K562 (cell line): Measurements from ENCODE around the gene CALY. TPM values are rescaled to one million over a fixed set of nuclear protein-coding genes. Genes with fewer than 3 reads are reported as not detected.

ENCODE experiments used
- ATAC-seq: fragments of 200-7000 bp; cut with Tn5 transposase; 3 replicates; pipeline ENCODE4 v1.9.1; 2020; ENCODE audit warnings: moderate library complexity
- BruUV-seq: library from RNA; stranded (reverse); fragments of 400-500 nt; replicated peaks from 2 replicates; lab custom pipeline; 2021; lab: Mats Ljungman, UMichigan
- CTCF ChIA-PET: fragments of 300-600 bp; formaldehyde crosslinking; extraction: SDS; loops from one replicate; lab custom pipeline; 2021; ENCODE audit warnings: low intra/inter-chr PET ratio; lab: Yijun Ruan, JAX
- POLR2A ChIA-PET: fragments of 300-600, 350-650 bp; sonication (Branson Sonifier 250); formaldehyde crosslinking; extraction: SDS; loops from one replicate; lab custom pipeline; 2021; ENCODE audit warnings: antibody characterized with exemption, inconsistent platforms; lab: Yijun Ruan, JAX
- DNase-seq, 4 experiments: peaks; one replicate each; pipeline versions ENCODE4 v3.0.0 to v3.0.0-alpha.2; 2011 to 2018; ENCODE audit warnings: low spot score in 3 of 4, mixed read lengths in 3 of 4; ENCODE audit errors: extremely low read depth in 1 of 4
- FAIRE-seq: peaks from 2 replicates; lab custom pipeline; 2011; peaks lifted over from hg19 to GRCh38; lab: Jason Lieb, UNC
- H2AFZ ChIP-seq: 2 replicates; pipeline ENCODE4 v1.6.0; 2011; ENCODE audit warnings: low read depth, low read length, control low read depth, inconsistent platforms
- H3K27ac ChIP-seq: fragments of 200-600 bp; 3 replicates; pipeline ENCODE4 v1.8.0; 2011; ENCODE audit warnings: low read depth, mild to moderate bottlenecking, control low read depth, inconsistent platforms, low read length, moderate library complexity, mixed read lengths; ENCODE audit errors: extremely low read depth
- H3K27me3 ChIP-seq, 2 experiments: fragments of 300-600 bp in 1 of 2; 2 replicates in 1 of 2; 3 replicates in 1 of 2; pipeline versions ENCODE4 v1.6.0 to v1.8.0; 2011; ENCODE audit warnings: inconsistent platforms in 2 of 2, low read length in 2 of 2, mild to moderate bottlenecking in 1 of 2, mixed read lengths in 1 of 2, moderate library complexity in 1 of 2; ENCODE audit not compliant: control insufficient read depth in 2 of 2, insufficient read depth in 2 of 2
- H3K36me3 ChIP-seq: fragments of 300-600 bp; 3 replicates; pipeline ENCODE4 v1.8.0; 2011; ENCODE audit warnings: mild to moderate bottlenecking, low read length, inconsistent platforms; ENCODE audit not compliant: control insufficient read depth, insufficient read depth
- H3K4me1 ChIP-seq, 2 experiments: fragments of 200-600 bp in 1 of 2; replicated peaks in 1 of 2; 2 replicates in 1 of 2; 3 replicates in 1 of 2; pipeline versions ENCODE4 v1.5.1 to v1.8.0; 2011; ENCODE audit warnings: inconsistent platforms in 2 of 2, low read length in 2 of 2, mild to moderate bottlenecking in 1 of 2, mixed read lengths in 1 of 2, moderate library complexity in 1 of 2; ENCODE audit not compliant: control insufficient read depth in 2 of 2, insufficient read depth in 2 of 2
- H3K4me2 ChIP-seq: 2 replicates; pipeline ENCODE4 v1.6.1; 2011; ENCODE audit warnings: low read length, control low read depth, inconsistent platforms, mixed read lengths; ENCODE audit not compliant: insufficient read depth
- H3K4me3 ChIP-seq: fragments of 200-600 bp; sonication (generic), shearing (Covaris generic); 2 replicates; pipeline ENCODE4 v1.5.1; 2016; ENCODE audit warnings: control low read depth, inconsistent platforms
- H3K79me2 ChIP-seq: fragments of 200-600 bp; 3 replicates; pipeline ENCODE4 v1.8.0; 2011; ENCODE audit warnings: low read length, inconsistent platforms; ENCODE audit not compliant: control insufficient read depth, insufficient read depth
- H3K9ac ChIP-seq, 2 experiments: 2 replicates each; pipeline versions ENCODE4 v1.6.0 to v1.6.1; 2011; ENCODE audit warnings: low read depth in 2 of 2, low read length in 2 of 2, control low read depth in 1 of 2, inconsistent platforms in 1 of 2, mild to moderate bottlenecking in 1 of 2, mixed read lengths in 1 of 2; ENCODE audit not compliant: insufficient read depth in 1 of 2
- H3K9me1 ChIP-seq: one replicate; pipeline ENCODE4 v1.6.0; 2011; ENCODE audit warnings: inconsistent platforms, mild to moderate bottlenecking, low read length, moderate library complexity; ENCODE audit not compliant: control insufficient read depth, insufficient read depth
- H3K9me3 ChIP-seq: replicated peaks from 2 replicates; pipeline ENCODE4 v1.5.1; 2011; ENCODE audit warnings: low read depth, low read length, inconsistent platforms; ENCODE audit not compliant: control insufficient read depth, insufficient read depth
- H4K20me1 ChIP-seq: replicated peaks from 2 replicates; pipeline ENCODE4 v1.6.1; 2011; ENCODE audit warnings: low read length, inconsistent platforms, mixed read lengths; ENCODE audit not compliant: control insufficient read depth, insufficient read depth
- BCOR ChIP-seq: fragments of 450-650 bp; IDR thresholded peaks from 2 replicates; pipeline ENCODE4 v1.6.1; 2016
- CAMTA2 ChIP-seq: fragments of 250-450 bp; sonication (Bioruptor Pico); conservative IDR thresholded peaks from 2 replicates; pipeline ENCODE4 v1.5.1; 2022
- HDAC8 ChIP-seq: fragments of 450-650 bp; IDR thresholded peaks from 2 replicates; pipeline ENCODE4 v1.6.1; 2016; ENCODE audit warnings: mild to moderate bottlenecking, missing genetic modification characterization, moderate library complexity, missing compliant biosample characterization
- PKNOX1 ChIP-seq: fragments of 450-650 bp; IDR thresholded peaks from 2 replicates; pipeline ENCODE4 v1.6.1; 2016
- SREBF2 ChIP-seq: sonication (generic); formaldehyde crosslinking; IDR thresholded peaks from 2 replicates; pipeline ENCODE4 v1.4.0; 2020; ENCODE audit warnings: mild to moderate bottlenecking, missing genetic modification reagents
- TFAM ChIP-seq: fragments of 250-450 bp; sonication (Bioruptor Pico); conservative IDR thresholded peaks from 2 replicates; pipeline ENCODE4 v1.5.0; 2021; ENCODE audit warnings: mild to moderate bottlenecking, moderate library complexity
- ZBTB43 ChIP-seq: sonication (generic); formaldehyde crosslinking; IDR thresholded peaks from 2 replicates; pipeline ENCODE4 v1.8.0; 2023; ENCODE audit warnings: mild to moderate bottlenecking, missing genetic modification reagents
- WGBS: fragments of 100-300 bp; shearing (Covaris generic); methylation state at CpG from one replicate; pipeline ENCODE4 v1.1.6; 2016; ENCODE audit warnings: low coverage, mixed read lengths; ENCODE audit not compliant: insufficient coverage; ENCODE audit errors: missing lambda C conversion rate; 5-methylcytosine and 5-hydroxymethylcytosine counted together
- in situ Hi-C: fragments of 300-500 bp; cut with MboI; formaldehyde crosslinking; loops from 4 replicates; pipeline ENCODE4 v1.15.0; 2018; ENCODE audit warnings: inconsistent platforms, mixed read lengths
- intact Hi-C: fragments of 100-400 bp; cut with micrococcal nuclease; formaldehyde crosslinking; loops from 2 replicates; pipeline ENCODE4 v1.14.2; 2022
- polyA plus RNA-seq, 8 experiments: library from polyadenylated mRNA; depleted of rRNA in 4 of 8; stranded (reverse) in 5 of 8; unstranded in 3 of 8; fragments of >200 nt; fragmentation: Nextera tagmentation in 2 of 8; fragmentation: Illumina TruSeq in 1 of 8; extraction: Ambion mirVana in 2 of 8; extraction: Trizol in 1 of 8; gene quantifications; 2 replicates each; pipeline versions ENCODE4 v1.2.1 to v1.2.3, GENCODE V29; 2011 to 2014; ENCODE audit warnings: inconsistent platforms in 1 of 8, missing spikeins in 1 of 8
- total RNA-seq, 7 experiments: library from RNA; depleted of rRNA in 6 of 7; stranded (reverse); fragments of >200 nt in 6 of 7; fragmentation: Illumina TruSeq in 2 of 7; extraction: Trizol in 2 of 7; gene quantifications; 2 replicates each; pipeline versions ENCODE4 v1.2.1 to v1.2.3, GENCODE V29; 2011 to 2021; ENCODE audit warnings: low replicate concordance in 1 of 7

CALY gene
- total and polyA plus RNA-seq, 9 of the 15 experiments (the other 6 are each of a cell fraction or from before 2014, with no cell fraction given), result not detected

GRCh38 chr10:133370030-133370786 lies 33.5 kb upstream of the CALY start:
- peaks cover 9% of the 10 kb centered on the region for H3K79me2 ChIP-seq
- FAIRE-seq (no peak), ATAC-seq (no peak), DNase-seq (no peak)
- H3K4me2 ChIP-seq, result no peak overlapping the region
- in situ Hi-C loops, result no loop called here
- H3K27me3 ChIP-seq, result no peaks in the 10 kb centered on the region
- intact Hi-C loops, result no loop called here
- 0 out of 2 replicates have a peak, but pooled peaks cover 3% of the 10 kb centered on the region for H4K20me1 ChIP-seq
- H3K9me3 ChIP-seq, result no peaks in the 10 kb centered on the region
- no peak for TF ChIP-seq HDAC8 (tag)
- TF ChIP-seq PKNOX1, result no peak
- no peak for TF ChIP-seq SREBF2 (CRISPR knock-in tag)
- TF ChIP-seq CAMTA2 (CRISPR knock-in tag), result no peak
- TF ChIP-seq BCOR, result no peak
- no peak for TF ChIP-seq ZBTB43 (CRISPR knock-in tag)
- TF ChIP-seq TFAM (CRISPR knock-in tag), result no peak
- peaks cover 50% of the 10 kb centered on the region; the same call in 2 of the 3 replicates for H3K36me3 ChIP-seq
- 95% methylated on average over 20 of the region's 24 CpGs for WGBS
- no peak overlapping the region; a peak in 1 of 4 replicates for H3K9ac ChIP-seq
- H3K9me1 ChIP-seq, result no peaks in the 10 kb centered on the region
- BruUV-seq, result TSS peak; percentile 30
- no peak overlapping the region for H3K4me3 ChIP-seq
- no peak overlapping the region for H3K27ac ChIP-seq
- peaks cover 5 to 18% of the 10 kb centered on the region in 2 experiments; a peak in 3 of 5 replicates for H3K4me1 ChIP-seq
- H2AFZ ChIP-seq, result no peak overlapping the region
- ChIA-PET CTCF (no interaction called here), POLR2A (interaction anchor here (0.6 to 1.2 kb wide), 3 partner anchors 8 to 19 kb away, joined by 3 to 4 read pairs (median 3); no protein-coding TSS in a partner anchor)
